Measurements from ENCODE around the gene TIMM44. TPM values are rescaled to one million over a fixed set of nuclear protein-coding genes. Genes with fewer than 3 reads are reported as not detected.

The TIMM44 gene
- polyA plus RNA-seq, 1 of the 3 experiments (the other 2 are of a cell fraction): 49.7 TPM

DNA sequence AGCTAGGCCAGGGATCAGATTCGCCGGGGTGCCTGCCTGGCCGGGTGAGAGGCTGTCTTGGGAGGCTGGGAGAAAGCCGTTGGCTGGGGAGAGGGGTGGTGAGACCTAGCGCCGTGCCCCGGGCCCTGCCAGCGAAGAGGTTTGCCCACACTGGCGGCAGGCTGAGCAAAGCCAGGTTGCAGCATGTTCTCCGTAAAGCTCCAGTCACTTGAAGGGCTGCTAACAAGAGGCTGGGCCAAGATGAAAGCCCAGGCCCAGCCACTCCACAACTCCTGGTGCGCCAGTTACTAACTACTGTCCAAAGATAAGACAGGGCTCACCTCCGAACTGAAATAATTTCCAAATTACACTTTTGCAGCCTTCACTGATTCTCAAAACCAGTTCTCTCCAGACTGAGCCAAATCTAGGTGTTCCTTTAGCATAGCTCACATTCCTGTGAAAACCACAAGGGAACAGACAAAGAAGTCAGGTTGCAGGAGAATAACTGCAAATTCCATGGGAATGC lies 45.7 kb upstream of the TIMM44 start:
- Histone ChIP-seq H3K4me2 (no peak overlapping the region), H3K9ac (no peak overlapping the region), H3K4me1 (ENCODE audit: control insufficient read depth in 1 of 2, insufficient read depth in 2 of 2, low read depth in 1 of 2, low read length in 1 of 2) (peaks cover 0 to 11% of the 10 kb centered on the region in 2 experiments; a peak in 2 of 4 replicates), H3F3A (replicated peaks; ENCODE audit: insufficient read depth) (no peaks in the 10 kb centered on the region), H4K20me1 (ENCODE audit: insufficient read depth) (peaks cover 90% of the 10 kb centered on the region), H3K9me2 (no peaks in the 10 kb centered on the region), H3K9me3 (no peaks in the 10 kb centered on the region), H2AFZ (ENCODE audit: low read depth) (no peak overlapping the region), H3K27ac (ENCODE audit: low read depth in 2 of 2, low read length in 1 of 2) (no peak overlapping the region), H3K36me3 (replicated peaks in 1 of 2; ENCODE audit: control insufficient read depth in 1 of 2, insufficient read depth in 2 of 2, low read length in 1 of 2) (peaks cover 25 to 52% of the 10 kb centered on the region in 2 experiments), H3K27me3 (ENCODE audit: insufficient read depth) (no peaks in the 10 kb centered on the region), H3K4me3 (ENCODE audit: low read depth in 2 of 2, low read length in 1 of 2) (no peak overlapping the region), H3K79me2 (ENCODE audit: insufficient read depth) (peaks cover 94% of the 10 kb centered on the region)
- DNase-seq: no peak
- TF ChIP-seq MXI1 (IDR thresholded peaks at IDR 0.05; ENCODE audit: low read depth, low read length): no peak
- TF ChIP-seq FOSL2 (IDR thresholded peaks at IDR 0.05; ENCODE audit: borderline replicate concordance, low read depth): no peak
- TF ChIP-seq YY1 (IDR thresholded peaks at IDR 0.05; ENCODE audit: low read depth): no peak
- no peak for TF ChIP-seq SMC3 (IDR thresholded peaks at IDR 0.05; ENCODE audit: low read depth, low read length)
- no peak for TF ChIP-seq GATA2 (CRISPR knock-in tag; IDR thresholded peaks at IDR 0.05)
- TF ChIP-seq, protein P1, sequence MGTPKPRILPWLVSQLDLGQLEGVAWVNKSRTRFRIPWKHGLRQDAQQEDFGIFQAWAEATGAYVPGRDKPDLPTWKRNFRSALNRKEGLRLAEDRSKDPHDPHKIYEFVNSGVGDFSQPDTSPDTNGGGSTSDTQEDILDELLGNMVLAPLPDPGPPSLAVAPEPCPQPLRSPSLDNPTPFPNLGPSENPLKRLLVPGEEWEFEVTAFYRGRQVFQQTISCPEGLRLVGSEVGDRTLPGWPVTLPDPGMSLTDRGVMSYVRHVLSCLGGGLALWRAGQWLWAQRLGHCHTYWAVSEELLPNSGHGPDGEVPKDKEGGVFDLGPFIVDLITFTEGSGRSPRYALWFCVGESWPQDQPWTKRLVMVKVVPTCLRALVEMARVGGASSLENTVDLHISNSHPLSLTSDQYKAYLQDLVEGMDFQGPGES (IDR thresholded peaks at IDR 0.05; ENCODE audit: low read depth, low read length): no peak
- no peak for TF ChIP-seq POLR2AphosphoS5 (IDR thresholded peaks at IDR 0.05; ENCODE audit: low read depth, low read length)
- TF ChIP-seq GABPA (IDR thresholded peaks at IDR 0.05; ENCODE audit: low read depth): no peak
- TF ChIP-seq TCF12 (IDR thresholded peaks at IDR 0.05): no peak
- no peak for TF ChIP-seq NRF1 (IDR thresholded peaks at IDR 0.05; ENCODE audit: low read depth, low read length)
- TF ChIP-seq, protein P2, sequence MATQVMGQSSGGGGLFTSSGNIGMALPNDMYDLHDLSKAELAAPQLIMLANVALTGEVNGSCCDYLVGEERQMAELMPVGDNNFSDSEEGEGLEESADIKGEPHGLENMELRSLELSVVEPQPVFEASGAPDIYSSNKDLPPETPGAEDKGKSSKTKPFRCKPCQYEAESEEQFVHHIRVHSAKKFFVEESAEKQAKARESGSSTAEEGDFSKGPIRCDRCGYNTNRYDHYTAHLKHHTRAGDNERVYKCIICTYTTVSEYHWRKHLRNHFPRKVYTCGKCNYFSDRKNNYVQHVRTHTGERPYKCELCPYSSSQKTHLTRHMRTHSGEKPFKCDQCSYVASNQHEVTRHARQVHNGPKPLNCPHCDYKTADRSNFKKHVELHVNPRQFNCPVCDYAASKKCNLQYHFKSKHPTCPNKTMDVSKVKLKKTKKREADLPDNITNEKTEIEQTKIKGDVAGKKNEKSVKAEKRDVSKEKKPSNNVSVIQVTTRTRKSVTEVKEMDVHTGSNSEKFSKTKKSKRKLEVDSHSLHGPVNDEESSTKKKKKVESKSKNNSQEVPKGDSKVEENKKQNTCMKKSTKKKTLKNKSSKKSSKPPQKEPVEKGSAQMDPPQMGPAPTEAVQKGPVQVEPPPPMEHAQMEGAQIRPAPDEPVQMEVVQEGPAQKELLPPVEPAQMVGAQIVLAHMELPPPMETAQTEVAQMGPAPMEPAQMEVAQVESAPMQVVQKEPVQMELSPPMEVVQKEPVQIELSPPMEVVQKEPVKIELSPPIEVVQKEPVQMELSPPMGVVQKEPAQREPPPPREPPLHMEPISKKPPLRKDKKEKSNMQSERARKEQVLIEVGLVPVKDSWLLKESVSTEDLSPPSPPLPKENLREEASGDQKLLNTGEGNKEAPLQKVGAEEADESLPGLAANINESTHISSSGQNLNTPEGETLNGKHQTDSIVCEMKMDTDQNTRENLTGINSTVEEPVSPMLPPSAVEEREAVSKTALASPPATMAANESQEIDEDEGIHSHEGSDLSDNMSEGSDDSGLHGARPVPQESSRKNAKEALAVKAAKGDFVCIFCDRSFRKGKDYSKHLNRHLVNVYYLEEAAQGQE (IDR thresholded peaks at IDR 0.05; ENCODE audit: low read depth, low read length): no peak
- TF ChIP-seq, protein P3, sequence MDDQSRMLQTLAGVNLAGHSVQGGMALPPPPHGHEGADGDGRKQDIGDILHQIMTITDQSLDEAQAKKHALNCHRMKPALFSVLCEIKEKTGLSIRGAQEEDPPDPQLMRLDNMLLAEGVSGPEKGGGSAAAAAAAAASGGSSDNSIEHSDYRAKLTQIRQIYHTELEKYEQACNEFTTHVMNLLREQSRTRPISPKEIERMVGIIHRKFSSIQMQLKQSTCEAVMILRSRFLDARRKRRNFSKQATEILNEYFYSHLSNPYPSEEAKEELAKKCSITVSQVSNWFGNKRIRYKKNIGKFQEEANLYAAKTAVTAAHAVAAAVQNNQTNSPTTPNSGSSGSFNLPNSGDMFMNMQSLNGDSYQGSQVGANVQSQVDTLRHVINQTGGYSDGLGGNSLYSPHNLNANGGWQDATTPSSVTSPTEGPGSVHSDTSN (IDR thresholded peaks at IDR 0.05): no peak
- TF ChIP-seq, protein P4, sequence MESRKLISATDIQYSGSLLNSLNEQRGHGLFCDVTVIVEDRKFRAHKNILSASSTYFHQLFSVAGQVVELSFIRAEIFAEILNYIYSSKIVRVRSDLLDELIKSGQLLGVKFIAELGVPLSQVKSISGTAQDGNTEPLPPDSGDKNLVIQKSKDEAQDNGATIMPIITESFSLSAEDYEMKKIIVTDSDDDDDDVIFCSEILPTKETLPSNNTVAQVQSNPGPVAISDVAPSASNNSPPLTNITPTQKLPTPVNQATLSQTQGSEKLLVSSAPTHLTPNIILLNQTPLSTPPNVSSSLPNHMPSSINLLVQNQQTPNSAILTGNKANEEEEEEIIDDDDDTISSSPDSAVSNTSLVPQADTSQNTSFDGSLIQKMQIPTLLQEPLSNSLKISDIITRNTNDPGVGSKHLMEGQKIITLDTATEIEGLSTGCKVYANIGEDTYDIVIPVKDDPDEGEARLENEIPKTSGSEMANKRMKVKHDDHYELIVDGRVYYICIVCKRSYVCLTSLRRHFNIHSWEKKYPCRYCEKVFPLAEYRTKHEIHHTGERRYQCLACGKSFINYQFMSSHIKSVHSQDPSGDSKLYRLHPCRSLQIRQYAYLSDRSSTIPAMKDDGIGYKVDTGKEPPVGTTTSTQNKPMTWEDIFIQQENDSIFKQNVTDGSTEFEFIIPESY (IDR thresholded peaks at IDR 0.05; ENCODE audit: borderline replicate concordance, low read depth): no peak
- no peak for TF ChIP-seq TEAD4 (IDR thresholded peaks at IDR 0.05; ENCODE audit: borderline replicate concordance, insufficient read depth)
- ChIA-PET POLR2A (no interaction called here), CTCF (interaction anchor here (1.3 to 2.0 kb wide), 2 partner anchors 17 to 18 kb away, joined by 3 to 5 read pairs; partner anchors contain the start of gene ELAVL1)
- 100% methylated on average over 6 of the region's 12 CpGs for WGBS (ENCODE audit: low lambda C conversion rate)

All from SK-N-SH (cell line).